OCI-LY1 (cell line): ENCODE data around the gene PPP2R5B.

Experiments used
- EZH2 ChIP-seq: fragments of 200-600 bp; sonication (generic), shearing (Covaris generic); IDR thresholded peaks from 2 replicates; pipeline ENCODE4 v1.8.0; 2017; ENCODE audit warnings: borderline replicate concordance, mixed run types, mild to moderate bottlenecking, antibody characterized with exemption, low read length, moderate library complexity, mixed read lengths
- TF ChIP-seq, protein P1 (sequence below): fragments of 200-600 bp; sonication (generic), shearing (Covaris generic); IDR thresholded peaks from 2 replicates; pipeline ENCODE4 v1.5.1; 2017; ENCODE audit warnings: mild to moderate bottlenecking, antibody characterized with exemption, low read length, moderate library complexity, mixed read lengths

DNA sequence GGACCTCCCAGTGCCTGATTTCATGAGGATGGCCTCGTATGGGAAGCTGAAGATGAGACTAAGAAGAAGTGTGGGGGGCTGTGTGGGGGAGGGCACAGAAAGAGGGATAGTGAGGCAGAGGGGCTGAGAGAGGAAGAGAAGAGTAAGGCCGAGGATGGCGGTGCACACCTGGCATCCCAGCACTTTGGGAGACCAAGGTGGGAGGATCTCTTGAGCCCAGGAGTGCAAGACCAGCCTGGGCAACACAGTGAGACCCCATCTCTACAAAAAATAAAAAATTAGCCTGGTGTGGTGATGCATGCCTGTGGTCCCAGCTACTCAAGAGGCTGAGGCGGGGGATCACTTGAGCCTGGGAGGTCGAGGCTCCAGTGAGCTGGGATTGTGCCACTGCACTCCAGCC, 32.6 kb upstream of the PPP2R5B start:
- TF ChIP-seq, protein P1, sequence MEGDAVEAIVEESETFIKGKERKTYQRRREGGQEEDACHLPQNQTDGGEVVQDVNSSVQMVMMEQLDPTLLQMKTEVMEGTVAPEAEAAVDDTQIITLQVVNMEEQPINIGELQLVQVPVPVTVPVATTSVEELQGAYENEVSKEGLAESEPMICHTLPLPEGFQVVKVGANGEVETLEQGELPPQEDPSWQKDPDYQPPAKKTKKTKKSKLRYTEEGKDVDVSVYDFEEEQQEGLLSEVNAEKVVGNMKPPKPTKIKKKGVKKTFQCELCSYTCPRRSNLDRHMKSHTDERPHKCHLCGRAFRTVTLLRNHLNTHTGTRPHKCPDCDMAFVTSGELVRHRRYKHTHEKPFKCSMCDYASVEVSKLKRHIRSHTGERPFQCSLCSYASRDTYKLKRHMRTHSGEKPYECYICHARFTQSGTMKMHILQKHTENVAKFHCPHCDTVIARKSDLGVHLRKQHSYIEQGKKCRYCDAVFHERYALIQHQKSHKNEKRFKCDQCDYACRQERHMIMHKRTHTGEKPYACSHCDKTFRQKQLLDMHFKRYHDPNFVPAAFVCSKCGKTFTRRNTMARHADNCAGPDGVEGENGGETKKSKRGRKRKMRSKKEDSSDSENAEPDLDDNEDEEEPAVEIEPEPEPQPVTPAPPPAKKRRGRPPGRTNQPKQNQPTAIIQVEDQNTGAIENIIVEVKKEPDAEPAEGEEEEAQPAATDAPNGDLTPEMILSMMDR, result no peak
- TF ChIP-seq EZH2, result no peak
